ENCODE measurements around the gene ABHD17C.
"Not testable (repeated sequence)": the region's sequence is repeated elsewhere in the genome, so short reads cannot be mapped to it uniquely, and the experiment has no call there.

The ABHD17C gene

DNA sequence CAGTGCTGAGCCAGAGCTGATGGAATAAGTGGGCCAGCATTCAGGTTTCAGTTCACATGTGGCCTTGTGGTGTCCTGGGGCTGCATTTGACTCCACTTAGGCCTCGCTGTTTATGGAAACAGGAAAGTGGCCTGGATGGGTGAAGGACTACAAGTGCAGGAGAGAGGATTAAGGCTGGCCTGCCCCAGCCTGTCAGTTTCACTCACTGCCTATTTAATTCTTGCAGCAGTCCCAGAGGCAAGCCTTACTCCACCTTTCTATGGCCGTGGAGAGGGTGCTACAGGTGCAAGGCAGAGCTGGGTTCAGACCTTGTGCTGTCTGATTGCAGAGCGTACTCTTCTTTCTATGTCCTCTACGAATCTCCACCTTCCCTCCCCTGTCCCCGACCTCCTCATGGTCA lies 37.7 kb downstream of the ABHD17C start:
- no peak for DNase-seq

- no peak for DNase-seq
Measured at GRCh38 chr15:80733460-80733859, 38.4 kb downstream of the ABHD17C start.

- no peak for DNase-seq
Measured at GRCh38 chr15:80735344-80735743, 40.2 kb downstream of the ABHD17C start.

DNA sequence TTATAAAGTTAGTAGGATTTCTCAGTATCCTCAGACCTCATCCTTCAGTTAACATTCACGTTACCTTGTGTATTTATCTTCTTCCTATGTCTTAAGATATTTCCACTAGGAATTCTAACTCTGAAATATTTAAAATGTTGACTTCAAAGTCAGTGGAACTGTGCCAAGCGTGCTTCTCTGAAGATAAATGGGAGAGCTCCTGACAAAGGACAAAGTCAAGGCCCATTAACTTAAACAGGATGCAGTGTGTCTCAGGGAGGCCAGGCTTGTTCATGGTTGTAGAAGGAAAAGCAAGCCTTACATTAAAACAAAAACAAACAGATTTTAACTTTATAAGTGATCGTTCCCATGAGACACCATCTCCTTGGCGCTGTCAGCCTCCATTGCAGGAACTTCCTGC lies 41.5 kb downstream of the ABHD17C start:
- DNase-seq = no peak

GRCh38 chr15:80739919-80740318 lies 44.8 kb downstream of the ABHD17C start:
- DNase-seq = no peak

- no peak for DNase-seq
Measured at GRCh38 chr15:80742081-80742480, 47.0 kb downstream of the ABHD17C start.

GRCh38 chr15:80743189-80743833 lies 48.2 kb downstream of the ABHD17C start:
- no peak for DNase-seq

- DNase-seq = no peak
Measured at GRCh38 chr15:80744415-80744814, 49.3 kb downstream of the ABHD17C start.

DNA sequence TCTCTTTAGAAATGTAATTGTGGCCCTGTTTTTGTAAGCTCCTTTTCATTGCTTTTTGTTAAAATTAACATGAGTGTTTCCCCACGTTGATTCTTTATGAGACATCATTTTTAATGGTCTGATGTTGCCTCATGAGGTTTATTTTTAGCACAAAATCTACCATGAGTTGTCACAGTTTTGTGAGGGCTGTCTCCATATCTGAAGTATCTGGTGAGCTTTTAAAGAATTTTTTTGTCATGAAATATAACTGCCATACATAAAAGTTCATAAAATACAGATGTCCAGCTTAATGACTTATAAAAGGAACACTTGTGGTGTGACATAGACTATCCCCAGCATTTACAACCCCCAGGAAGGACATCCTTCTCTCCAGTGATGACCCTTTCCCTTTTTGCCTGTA lies 49.7 kb downstream of the ABHD17C start:
- no peak for DNase-seq

GRCh38 chr15:80745888-80746287 lies 50.8 kb downstream of the ABHD17C start:
- DNase-seq = no peak

DNA sequence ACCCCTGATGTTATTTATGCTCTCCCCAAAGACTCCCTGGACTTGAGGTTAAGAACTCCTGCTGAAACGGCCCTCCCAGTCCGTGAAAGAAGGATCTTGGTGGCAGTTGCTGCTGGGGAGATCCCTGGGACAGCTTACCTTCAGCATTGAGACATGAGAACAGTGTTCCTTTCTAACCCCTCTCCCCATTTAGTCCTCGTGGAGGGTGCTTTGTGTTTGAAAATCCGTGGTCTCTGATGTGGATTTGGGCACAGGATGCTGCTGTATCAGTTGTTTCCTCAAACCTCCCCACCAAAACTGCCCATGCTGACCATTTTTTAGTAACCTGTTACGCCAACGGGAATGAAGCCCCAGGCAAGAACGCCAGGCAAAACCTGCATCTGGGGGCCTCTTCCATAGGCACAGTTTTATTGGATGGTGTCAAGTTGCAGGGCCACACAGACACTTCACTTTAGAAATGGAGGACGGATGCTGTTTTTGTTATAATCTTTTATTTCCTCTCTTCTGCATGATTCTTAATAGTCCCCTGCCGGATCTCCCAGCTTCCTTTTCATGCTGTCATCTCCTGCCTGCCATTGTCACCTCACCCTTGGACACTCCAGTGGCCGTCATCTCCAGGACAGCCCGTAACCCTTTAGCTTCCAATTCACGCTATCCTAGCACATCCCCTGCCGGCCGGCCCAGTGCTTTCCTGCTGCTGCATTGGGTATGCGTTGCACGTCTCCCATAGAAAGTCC lies 52.4 kb downstream of the ABHD17C start:
- DNase-seq = no peak

DNA sequence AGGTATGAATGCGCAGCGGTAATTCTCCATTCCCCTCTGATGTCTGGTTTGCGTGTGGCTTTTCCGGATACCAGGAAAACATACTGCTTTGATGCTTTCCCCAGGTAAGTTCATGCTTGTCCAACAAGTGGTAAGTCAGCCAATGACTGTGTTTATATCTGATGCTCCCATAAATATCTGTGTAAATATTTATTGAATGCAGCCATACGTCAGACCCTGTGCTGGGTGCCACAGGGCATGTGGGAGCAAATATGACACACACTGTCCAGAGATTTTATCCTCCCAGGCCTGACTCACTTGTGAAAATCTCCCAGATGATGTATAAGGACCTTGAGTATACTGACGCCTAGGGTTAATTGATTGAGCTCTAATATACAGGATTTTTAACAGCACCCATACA lies 54.5 kb downstream of the ABHD17C start:
- DNase-seq = no peak

- no peak for DNase-seq
Measured at GRCh38 chr15:80750575-80750974, 55.5 kb downstream of the ABHD17C start.

- no peak for DNase-seq
Measured at GRCh38 chr15:80752204-80752603, 57.1 kb downstream of the ABHD17C start.

DNA sequence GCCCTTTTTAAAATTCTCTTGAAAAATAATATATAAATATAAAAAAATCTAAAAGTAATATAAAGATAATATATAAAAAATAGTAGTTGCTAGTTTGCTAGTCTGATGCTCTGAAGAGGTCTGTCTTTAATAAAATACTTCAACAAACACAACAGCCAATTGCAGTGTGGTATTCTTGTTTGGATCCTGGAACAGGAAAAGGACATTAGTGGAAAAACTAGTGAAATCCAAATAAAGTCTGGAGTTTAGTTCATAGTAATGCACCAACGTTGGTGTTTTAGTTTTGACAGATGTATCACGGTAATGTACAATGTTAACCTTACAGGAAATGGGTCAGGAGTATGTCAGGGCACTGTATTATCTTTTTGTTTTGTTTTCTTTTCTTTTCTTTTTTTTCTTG lies 58.1 kb downstream of the ABHD17C start:
- no peak for DNase-seq

DNA sequence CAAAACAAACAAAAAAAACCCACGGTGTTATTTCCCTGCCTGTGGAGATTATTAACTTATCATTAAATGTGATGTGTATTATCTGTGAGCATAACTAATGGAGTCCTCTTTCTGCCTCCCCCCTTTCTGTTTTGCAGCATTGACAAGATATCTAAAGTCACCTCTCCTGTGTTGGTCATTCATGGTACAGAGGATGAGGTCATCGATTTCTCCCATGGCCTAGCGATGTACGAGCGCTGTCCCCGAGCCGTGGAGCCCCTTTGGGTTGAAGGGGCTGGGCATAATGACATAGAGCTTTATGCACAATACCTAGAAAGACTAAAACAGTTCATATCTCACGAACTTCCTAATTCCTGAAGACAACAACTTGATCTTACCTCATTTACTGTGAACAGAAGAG lies 58.9 kb downstream of the ABHD17C start:
- no peak for DNase-seq

DNA sequence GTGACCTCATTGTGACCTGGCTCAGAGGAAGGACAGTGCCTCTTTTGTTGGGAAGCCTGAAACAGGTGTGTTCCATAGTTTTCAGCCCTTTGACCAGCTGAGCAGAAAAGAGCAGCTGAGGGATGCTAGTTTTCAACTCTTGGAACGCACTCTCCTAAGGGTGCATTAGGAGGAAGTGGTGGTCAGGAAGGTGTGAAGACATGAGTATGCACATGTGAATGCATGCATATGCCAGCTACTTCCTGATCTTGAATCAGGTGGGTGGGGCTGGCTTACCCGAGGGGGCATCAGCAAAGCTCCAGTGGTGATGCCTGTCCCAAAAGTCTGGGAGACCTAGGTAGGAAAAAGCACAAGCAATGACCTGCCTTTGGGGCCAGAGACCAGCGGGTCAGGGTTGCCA lies 60.8 kb downstream of the ABHD17C start:
- DNase-seq = no peak

GRCh38 chr15:80758130-80758745 lies 63.1 kb downstream of the ABHD17C start:
- DNase-seq = no peak

GRCh38 chr15:80760960-80761359 lies 65.8 kb downstream of the ABHD17C start:
- DNase-seq = no peak

DNA sequence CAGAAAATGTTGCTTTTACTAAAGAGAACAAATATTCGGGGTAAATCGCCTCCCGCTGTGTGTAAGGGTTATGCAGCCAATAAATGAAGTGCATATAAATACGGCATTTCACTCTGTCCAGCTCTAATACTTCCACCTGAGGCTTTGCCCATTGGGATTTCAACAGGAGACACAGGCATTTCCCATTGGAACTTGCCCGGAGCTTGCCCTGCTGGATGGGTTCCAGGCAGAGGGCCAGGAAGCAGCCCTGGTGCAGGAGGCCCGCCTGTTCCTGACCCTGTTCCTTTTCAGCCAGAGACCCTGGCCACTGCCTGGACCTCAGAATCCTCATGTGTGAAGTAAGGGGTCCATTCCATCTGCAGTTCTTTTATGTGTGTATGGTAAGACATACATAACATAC lies 66.6 kb downstream of the ABHD17C start:
- DNase-seq = no peak

GRCh38 chr15:80763235-80763634 lies 68.1 kb downstream of the ABHD17C start:
- DNase-seq = not testable (repeated sequence)

GRCh38 chr15:80764535-80764934 lies 69.4 kb downstream of the ABHD17C start:
- DNase-seq = no peak

- DNase-seq = no peak
Measured at GRCh38 chr15:80766275-80766674, 71.2 kb downstream of the ABHD17C start.

GRCh38 chr15:80768158-80768557 lies 73.0 kb downstream of the ABHD17C start:
- DNase-seq = no peak
